NCI-H2029 (cell line): Measurements from ENCODE around the gene ALDH7A1.

Source experiments
- DNase-seq: peaks from one replicate; lab custom pipeline; 2025; lab: John Stamatoyannopoulos, UW

The ALDH7A1 gene

GRCh38 chr5:126534553-126534952 is 60.5 kb downstream of the ALDH7A1 start:
- no peak for DNase-seq

DNA sequence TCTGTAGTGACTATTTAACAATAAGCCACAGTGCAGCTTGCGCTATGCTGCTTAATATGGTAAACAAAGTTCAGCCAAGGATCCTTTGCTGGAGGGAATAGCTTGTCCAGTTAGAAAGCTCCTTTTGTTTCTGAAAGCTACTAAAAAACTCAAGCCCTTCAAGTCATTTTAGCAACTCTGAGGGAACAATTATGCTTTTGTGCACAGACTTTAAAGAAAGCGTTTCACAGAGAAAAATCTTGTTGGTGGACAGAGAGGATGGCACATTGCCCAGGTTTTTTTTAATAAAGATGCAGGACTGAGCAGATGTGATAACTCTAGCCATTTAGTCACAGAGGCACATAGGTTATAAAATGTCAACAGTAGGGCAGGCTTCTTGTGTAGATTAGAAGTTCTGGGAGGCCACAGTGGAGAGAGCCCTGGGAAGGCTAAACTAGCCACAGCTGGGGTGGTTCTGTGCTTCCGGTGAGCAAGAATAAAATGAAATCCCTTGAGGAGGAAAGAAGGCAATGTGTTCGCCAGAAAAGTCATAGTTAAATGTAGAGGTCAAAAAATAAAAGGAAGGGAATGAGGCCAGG is 63.4 kb downstream of the ALDH7A1 start:
- DNase-seq = no peak

DNA sequence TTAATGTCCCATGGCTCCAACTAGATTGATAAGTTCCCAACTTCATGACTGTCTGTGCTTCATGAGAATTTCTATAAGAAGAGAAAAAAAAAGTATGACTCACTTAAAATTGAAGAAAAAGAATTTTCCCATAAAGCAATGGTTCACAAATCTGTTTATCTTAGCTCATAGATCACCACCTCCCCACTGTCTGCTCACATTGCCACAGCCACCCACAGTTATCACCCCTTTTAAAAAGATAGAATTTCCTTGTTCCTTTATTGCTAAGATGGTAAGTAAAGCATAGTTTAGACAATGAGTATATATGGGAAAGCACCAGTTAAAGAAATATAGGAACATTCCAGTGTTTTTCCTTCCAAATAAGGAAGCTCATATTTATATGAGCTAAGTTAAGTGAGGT is 67.1 kb downstream of the ALDH7A1 start:
- no peak for DNase-seq

- no peak for DNase-seq
Observed at GRCh38 chr5:126527158-126527557, 67.9 kb downstream of the ALDH7A1 start.

GRCh38 chr5:126526493-126526892 is 68.5 kb downstream of the ALDH7A1 start:
- DNase-seq = no peak

GRCh38 chr5:126525630-126526245 is 69.3 kb downstream of the ALDH7A1 start:
- DNase-seq = no peak

- DNase-seq = no peak
Observed at GRCh38 chr5:126523818-126524510, 71.1 kb downstream of the ALDH7A1 start.

GRCh38 chr5:126521130-126521529 is 73.9 kb downstream of the ALDH7A1 start:
- no peak for DNase-seq

DNA sequence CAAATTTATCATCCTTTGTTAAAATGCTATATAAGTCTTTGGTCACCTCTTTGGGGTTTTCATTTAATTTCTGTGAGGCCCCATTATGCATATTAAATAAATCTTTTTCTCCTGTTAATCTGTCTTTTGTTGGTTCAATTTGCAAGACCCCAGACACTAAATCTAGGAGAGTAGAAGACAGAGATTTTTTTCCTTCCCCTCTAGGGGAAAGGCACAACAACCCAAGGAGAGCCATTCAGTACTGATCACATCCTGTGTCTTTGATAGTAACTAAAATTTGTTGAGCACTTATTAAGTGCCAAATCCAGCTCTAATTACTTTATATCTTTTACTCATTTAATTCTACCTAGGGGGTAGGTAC is 74.4 kb downstream of the ALDH7A1 start:
- no peak for DNase-seq

- peak; percentile 13 for DNase-seq
Observed at GRCh38 chr5:126519637-126520592, 75.1 kb downstream of the ALDH7A1 start.

- peak; percentile 59 for DNase-seq
Observed at GRCh38 chr5:126519223-126519622, 75.8 kb downstream of the ALDH7A1 start.

DNA sequence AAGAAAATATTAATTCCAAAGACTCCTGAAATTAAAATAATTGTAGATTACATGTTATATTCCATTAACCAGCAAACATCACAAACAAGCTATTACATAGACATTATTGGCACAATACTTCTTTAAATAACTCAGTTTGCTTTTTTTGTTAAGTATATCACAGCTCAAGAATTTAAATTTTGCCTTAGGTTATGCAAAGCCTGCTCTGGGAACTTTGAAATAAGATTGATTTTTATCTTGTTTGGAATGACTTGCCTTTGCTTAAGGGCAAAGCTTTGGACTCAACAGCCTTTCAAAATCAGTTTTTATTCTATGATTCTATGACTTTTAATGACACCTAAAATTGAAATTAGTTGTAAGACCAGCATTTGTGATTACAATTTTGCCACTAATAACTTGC is 78.2 kb downstream of the ALDH7A1 start:
- DNase-seq = no peak

- peak; percentile 72 for DNase-seq
Observed at GRCh38 chr5:126516133-126516532, 78.9 kb downstream of the ALDH7A1 start.

DNA sequence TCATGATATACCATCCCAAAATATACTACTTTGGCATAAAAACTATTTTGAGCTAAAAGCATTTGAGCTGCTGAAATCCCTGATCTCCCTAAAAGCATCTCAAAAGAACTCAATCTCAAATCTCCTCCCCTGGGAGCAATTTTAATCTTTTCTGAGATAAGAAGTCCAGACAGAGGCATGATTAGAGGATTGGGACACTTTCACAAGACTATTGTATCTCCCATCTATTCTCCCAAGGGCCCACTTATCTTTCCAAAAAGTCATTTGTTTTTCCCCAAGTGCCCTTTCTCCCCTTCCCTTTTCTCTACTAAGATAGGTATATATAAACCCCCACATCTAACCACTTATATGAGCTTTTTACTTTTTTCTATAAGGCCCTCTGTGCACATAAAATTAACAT is 79.7 kb downstream of the ALDH7A1 start:
- no peak for DNase-seq

- DNase-seq = no peak
Observed at GRCh38 chr5:126514558-126515141, 80.4 kb downstream of the ALDH7A1 start.

DNA sequence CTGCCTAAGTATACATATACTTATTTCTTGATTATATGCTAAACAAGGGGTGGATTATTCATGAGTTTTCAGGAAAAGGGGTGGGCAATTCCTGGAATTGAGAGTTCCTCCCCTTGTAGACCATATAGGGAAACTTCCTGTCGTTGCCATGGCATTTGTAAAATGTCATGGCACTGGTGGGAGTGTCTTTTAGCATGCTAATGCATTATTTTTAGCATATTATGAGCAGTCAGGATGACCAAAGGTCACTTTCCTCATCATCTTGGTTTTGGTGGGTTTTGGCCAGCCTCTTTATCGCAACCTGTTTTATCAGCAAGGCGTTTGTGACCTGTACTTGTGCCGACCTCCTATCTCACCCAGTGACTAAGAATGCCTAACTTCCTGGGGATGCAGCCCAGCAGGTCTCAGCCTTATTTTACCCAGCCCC is 80.9 kb downstream of the ALDH7A1 start:
- no peak for DNase-seq

DNA sequence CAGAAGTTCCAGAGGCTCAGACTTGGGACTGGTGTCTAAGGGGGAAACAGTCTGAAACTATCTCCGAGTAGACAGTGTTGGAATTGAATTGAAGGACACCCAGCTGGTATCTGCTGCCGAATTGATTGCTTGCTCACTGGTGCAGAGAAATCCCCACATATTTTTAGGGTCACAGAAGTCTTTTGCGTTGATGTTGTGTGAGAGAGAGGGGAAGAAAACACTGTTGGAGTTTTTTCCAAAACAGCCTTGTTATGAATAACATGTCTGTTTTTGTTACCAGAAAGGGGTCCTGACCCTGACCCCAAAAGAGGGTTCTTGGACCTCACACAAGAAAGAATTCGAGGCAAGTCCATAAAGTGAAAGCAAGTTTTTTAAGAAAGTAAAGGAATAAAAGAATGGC is 81.3 kb downstream of the ALDH7A1 start:
- no peak for DNase-seq

GRCh38 chr5:126513302-126513701 is 81.7 kb downstream of the ALDH7A1 start:
- DNase-seq = no peak

GRCh38 chr5:126512451-126512850 is 82.6 kb downstream of the ALDH7A1 start:
- DNase-seq = no peak

GRCh38 chr5:126511961-126512360 is 83.1 kb downstream of the ALDH7A1 start:
- no peak for DNase-seq

DNA sequence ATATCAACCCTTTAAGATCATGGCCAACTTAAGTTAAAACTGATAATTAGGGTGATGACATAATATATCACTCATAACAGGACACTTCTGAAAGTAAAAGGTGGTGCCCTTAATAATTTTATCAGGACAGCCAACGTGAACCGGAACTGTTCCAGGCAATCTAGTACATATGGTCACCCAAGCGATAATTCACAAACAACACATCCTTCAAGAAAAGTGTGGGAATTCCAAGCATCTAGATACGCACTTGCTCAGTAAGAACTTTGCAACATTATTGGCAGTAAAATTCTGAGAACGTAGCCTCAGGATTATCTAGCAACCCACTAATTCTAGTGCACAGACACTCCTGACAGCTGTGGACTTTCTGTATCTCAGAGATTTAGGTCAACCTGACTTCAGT is 85.7 kb downstream of the ALDH7A1 start:
- DNase-seq = no peak

GRCh38 chr5:126508962-126509279 is 86.1 kb downstream of the ALDH7A1 start:
- no peak for DNase-seq
